ENCODE results near the gene ZNF45.
"Not testable (repeated sequence)": the region's sequence is repeated elsewhere in the genome, so short reads cannot be mapped to it uniquely, and the experiment has no call there.

Gene ZNF45

DNA sequence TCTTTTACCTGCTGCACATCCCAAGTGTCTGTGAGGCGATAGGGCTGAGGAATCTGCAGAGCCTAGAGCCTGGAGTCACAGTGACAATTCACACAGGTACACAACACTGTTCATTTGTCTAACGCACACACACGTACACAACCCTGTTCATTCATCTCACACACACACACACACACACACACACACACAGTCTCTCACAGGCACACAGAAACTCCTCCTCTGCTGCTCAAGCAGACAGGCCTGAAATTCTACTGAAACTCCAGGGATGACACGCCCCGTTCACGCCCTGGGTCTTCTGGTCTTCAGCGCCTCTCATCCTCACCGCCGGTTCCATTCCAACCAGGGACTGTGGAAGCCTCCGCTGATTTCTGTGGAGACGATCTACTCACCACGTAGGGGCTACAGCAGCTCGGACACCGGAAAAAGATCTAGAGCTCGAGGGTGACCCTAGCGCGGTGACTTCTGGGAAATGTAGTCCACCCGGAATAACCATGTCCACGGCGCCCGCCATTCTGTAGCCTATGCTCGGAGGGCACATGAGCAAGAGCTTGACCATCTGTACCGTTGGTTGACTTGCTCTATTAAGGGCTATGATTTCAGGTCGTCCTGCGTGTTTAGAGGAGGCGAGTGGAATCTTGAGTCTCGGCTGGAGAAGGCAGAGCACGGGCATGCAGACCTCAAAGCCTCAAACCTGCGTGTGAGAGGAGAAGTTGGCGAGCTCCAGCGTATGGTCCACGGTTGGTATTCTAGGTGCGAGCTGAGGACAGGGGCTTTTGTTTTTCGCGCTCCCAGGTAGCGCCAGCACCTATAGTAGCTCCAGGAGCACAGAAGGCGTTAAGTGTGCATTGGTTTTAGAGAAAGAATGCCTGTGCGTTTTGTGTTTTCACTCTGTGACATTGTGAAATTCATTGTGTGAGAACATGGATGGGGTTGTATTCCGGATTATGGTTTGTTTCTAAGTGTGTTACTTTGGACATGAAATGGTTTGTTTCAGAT, 33.4 kb downstream of the ZNF45 start:
- peak; percentile 3 to 61 for DNase-seq (ENCODE audit: low spot score in 2 of 2)
- no peaks in the 10 kb centered on the region for H3K27me3 ChIP-seq (ENCODE audit: low read depth)
- in situ Hi-C loops (cut with MboI; ENCODE audit: low sequenced_read_pairs): no loop called here
- H3K36me3 ChIP-seq (replicated peaks): no peaks in the 10 kb centered on the region; the same call in 1 of the 2 replicates
- H3K4me1 ChIP-seq: no peaks in the 10 kb centered on the region
- H3K9me3 ChIP-seq: peaks cover 6% of the 10 kb centered on the region
- H3K4me3 ChIP-seq: peak overlapping the region; percentile 19

DNA sequence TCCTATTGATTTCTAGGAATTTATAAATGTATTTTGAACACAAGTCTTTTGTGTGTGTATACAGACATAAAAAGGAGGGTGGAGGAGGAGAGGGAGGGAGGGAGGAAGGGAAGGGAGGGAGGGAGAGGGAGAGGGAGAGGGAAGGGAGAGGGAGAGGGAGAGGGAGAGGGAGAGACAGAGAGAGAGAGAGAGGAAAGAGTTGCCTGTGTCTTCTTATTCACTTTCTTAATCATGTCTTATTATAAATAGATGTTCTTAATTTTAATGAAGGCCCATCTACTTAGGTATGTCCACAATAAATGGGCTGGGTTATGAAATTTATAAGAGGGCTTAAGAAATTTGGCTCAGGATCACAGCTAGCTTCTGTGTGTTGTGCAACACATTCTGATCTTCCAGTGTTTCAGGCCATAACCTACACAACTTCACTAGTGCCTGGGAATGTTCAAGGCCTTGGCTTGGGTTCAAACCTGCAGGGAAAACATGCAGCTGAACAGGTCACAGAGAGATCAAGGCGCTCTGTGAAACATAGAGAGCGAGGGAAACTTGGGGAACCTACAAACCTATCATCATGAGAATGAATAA, 39.3 kb downstream of the ZNF45 start:
- H3K9me3 ChIP-seq: no peaks in the 10 kb centered on the region; the same call in 1 of the 2 replicates
- no peaks in the 10 kb centered on the region; the same call in 1 of the 2 replicates for H3K36me3 ChIP-seq (replicated peaks)
- no peaks in the 10 kb centered on the region for H3K4me1 ChIP-seq
- no peak overlapping the region for H3K4me3 ChIP-seq
- in situ Hi-C loops (cut with MboI; ENCODE audit: low sequenced_read_pairs): no loop called here
- H3K27me3 ChIP-seq (ENCODE audit: low read depth): no peaks in the 10 kb centered on the region
- DNase-seq (ENCODE audit: low spot score in 2 of 2): no peak

DNA sequence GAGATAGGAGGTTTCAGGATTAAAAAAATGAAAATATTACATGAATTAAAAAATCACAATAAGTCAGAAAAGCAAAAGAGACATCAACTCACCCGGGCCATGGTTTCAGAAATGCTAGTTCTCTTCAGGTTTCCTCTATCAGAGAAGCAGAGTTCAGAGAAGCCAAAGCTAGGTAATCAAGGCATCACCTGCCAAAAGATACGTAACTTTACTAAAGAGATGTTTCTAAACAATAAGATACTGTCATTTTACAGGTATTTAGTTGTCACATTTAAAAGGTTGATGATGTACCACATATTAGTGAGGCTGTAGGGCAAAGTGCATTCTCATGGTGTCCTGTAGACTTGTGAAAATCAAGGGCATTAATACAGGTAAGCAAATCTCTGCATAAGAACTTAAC, 51.2 kb downstream of the ZNF45 start, which contains the start of gene ZNF404:
ZNF404 (minus strand) TSS at position 101 of the 400 bp plus-strand sequence.
- in situ Hi-C loops (cut with MboI; ENCODE audit: low sequenced_read_pairs): no loop called here
- H3K4me3 ChIP-seq: no peak within 1 kb of the TSS
- no peaks in the 10 kb centered on the region for H3K4me1 ChIP-seq
- peaks cover 12% of the 10 kb centered on the region; the same call in 1 of the 2 replicates for H3K9me3 ChIP-seq
- no peak for DNase-seq (ENCODE audit: low spot score in 2 of 2)
- H3K36me3 ChIP-seq (replicated peaks): no peaks in the 10 kb centered on the region
- no peaks in the 10 kb centered on the region for H3K27me3 ChIP-seq (ENCODE audit: low read depth)

DNA sequence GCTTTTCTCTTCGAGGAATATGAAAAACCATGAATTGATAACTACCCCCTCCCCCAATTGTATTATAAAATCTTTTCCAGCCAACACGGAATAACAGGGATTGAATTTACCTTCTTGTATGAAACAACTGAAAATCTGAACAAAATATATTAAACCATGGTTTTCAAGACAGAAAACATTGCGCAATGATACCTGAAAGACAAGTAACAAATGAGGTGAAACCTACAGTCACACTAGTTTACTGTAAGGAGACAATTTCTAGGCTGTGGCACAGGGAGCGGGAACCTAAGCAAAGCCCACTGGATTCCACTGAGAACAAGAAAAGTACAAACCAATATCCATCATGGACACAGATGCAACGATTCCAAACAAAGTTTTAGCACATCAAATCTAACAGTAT, 54.6 kb downstream of the ZNF45 start:
- Histone ChIP-seq H3K4me3 (no peak overlapping the region), H3K4me1 (no peaks in the 10 kb centered on the region), H3K36me3 (replicated peaks) (no peaks in the 10 kb centered on the region), H3K9me3 (peaks cover 12% of the 10 kb centered on the region; the same call in 1 of the 2 replicates), H3K27me3 (ENCODE audit: low read depth) (no peaks in the 10 kb centered on the region)
- in situ Hi-C loops (cut with MboI; ENCODE audit: low sequenced_read_pairs): no loop called here
- DNase-seq (ENCODE audit: low spot score in 2 of 2): no peak

DNA sequence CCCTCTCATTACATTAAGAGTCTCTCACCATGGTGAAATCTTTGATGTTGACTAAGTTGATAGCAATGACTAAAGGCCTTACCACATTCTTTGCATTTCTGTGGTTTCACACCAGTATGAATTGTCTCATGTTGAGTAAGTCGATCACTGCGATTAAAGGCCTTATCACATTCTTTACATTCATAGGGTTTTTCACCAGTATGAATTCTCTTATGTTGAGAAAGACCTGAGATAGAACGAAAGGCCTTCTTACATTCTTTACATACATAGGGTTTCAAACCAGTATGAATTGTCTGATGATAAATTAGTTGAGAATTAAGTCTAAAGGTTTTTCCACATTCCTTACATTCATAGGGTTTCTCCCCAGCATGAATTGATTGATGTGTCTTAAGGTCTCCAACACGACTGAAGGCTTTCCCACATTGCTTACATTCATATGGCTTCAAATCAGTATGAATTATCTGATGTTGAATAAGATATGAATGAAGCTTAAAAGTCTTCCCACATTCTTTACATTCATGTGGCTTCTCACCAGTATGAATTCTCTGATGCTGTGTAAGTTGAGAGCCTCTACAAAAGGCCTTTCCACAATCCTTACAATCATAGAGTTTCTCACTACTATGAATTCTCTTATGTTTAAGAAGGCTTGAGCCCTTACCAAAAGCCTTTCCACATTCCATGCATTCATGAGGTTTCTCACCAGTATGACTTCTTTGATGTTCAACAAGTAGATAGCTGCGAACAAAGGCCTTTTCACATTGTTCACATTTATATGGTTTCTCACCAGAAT, 62.3 kb downstream of the ZNF45 start:
- no peak overlapping the region for H3K4me3 ChIP-seq
- no peaks in the 10 kb centered on the region for H3K27me3 ChIP-seq (ENCODE audit: low read depth)
- in situ Hi-C loops (cut with MboI; ENCODE audit: low sequenced_read_pairs): no loop called here
- H3K9me3 ChIP-seq: peaks cover 6% of the 10 kb centered on the region; the same call in 1 of the 2 replicates
- H3K4me1 ChIP-seq: no peaks in the 10 kb centered on the region
- no peak for DNase-seq (ENCODE audit: low spot score in 2 of 2)
- H3K36me3 ChIP-seq (replicated peaks): no peaks in the 10 kb centered on the region

DNA sequence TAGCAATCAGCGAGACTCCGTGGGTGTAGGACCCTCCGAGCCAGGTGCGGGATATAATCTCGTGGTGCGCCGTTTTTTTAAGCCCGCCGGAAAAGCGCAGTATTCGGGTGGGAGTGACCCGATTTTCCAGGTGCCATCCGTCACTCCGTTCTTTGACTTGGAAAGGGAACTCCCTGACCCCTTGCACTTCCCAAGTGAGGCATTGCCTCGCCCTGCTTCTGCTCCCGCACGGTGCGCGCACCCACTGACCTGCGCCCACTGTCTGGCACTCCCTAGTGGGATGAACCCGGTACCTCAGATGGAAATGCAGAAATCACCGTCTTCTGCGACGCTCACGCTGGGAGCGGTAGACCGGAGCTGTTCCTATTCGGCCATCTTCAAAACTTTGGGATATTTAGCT, 68.2 kb downstream of the ZNF45 start:
- H3K36me3 ChIP-seq (replicated peaks); H3K4me1 ChIP-seq; H3K9me3 ChIP-seq; DNase-seq (ENCODE audit: low spot score in 2 of 2); H3K4me3 ChIP-seq; H3K27me3 ChIP-seq (ENCODE audit: low read depth); in situ Hi-C loops (cut with MboI; ENCODE audit: low sequenced_read_pairs): not testable (repeated sequence)
